ENCODE measurements around the gene UMODL1.

The UMODL1 gene

DNA sequence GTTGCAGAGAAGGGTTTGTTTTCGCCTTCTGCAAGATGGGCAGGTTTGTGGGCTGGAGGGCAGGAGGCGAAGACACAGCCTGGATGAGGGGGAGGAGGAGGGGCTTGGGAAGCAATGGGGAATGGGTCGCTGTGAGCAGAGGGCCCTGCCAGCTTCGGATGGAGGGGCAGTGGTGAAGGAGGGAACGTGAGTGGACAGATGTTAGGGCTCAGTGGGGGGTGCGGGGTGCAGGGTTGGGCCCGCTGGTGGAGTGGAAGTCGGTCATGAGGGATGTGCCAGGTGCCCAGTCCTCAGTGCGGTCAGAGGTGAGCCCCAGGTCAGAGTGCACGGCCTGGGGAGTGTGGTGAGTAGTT is 92.4 kb downstream of the UMODL1 start:
- TF ChIP-seq, protein P1, sequence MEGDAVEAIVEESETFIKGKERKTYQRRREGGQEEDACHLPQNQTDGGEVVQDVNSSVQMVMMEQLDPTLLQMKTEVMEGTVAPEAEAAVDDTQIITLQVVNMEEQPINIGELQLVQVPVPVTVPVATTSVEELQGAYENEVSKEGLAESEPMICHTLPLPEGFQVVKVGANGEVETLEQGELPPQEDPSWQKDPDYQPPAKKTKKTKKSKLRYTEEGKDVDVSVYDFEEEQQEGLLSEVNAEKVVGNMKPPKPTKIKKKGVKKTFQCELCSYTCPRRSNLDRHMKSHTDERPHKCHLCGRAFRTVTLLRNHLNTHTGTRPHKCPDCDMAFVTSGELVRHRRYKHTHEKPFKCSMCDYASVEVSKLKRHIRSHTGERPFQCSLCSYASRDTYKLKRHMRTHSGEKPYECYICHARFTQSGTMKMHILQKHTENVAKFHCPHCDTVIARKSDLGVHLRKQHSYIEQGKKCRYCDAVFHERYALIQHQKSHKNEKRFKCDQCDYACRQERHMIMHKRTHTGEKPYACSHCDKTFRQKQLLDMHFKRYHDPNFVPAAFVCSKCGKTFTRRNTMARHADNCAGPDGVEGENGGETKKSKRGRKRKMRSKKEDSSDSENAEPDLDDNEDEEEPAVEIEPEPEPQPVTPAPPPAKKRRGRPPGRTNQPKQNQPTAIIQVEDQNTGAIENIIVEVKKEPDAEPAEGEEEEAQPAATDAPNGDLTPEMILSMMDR (conservative IDR thresholded peaks at IDR 0.05), result no peak
- H3K27ac ChIP-seq, result peak overlapping the region; percentile 45; the same call in 1 of the 2 replicates

DNA sequence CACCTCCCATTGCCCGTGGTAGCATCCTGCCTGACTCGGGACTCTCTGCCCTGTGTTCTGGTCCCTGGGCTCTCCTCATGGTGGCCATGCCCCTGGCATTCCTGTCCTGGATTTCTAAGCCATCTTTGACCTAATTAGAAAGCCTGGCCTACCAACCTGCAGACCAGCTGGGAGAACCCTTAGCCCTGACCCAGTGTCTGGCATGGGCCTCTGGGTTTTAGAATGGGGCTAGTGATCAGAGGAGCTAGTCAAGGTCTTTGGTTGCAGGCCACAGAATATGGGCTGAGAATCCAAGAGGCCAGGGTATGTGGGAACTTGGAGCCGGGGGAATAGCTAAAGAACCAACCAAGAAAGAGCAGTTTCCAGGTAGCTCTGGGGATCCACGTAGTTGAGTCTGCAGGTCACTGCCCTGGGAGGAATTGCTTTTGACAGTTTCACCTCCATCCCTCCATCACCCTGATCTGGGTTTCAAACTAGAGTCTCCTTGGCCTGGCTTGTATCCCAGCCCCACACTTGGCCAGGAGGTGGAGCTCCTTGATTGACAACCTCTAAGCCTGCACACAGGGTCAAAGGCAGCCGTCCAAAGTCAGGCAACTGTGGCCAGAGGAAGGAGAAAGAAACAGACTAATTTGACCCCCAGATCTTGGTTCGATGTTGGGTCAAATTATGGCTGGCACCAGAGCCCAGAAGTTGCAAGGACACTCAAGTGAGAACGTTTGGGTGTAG is 93.1 kb downstream of the UMODL1 start:
- TF ChIP-seq, protein P1 (conservative IDR thresholded peaks at IDR 0.05), result peak; percentile 70
- peak overlapping the region; percentile 45 for H3K27ac ChIP-seq

DNA sequence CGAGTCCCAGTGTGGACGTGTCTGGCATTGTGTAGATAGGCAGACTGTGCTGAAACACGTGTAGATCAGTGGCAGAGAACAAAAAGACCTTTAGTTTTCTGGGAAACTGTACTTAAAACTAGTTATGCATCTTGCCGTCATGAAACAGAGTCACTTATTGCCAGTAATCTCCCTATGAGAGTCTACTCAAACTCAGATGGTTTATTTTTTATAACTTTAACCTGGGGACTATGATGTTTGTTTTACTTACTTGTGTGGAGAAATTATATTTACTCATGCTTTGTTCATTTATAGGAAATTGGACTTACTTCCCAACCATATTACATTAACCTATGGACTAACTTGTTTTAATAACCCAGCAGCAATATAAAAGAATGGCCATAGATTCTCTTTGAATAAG is 93.7 kb downstream of the UMODL1 start:
- peak overlapping the region; percentile 45 for H3K27ac ChIP-seq
- TF ChIP-seq, protein P1 (conservative IDR thresholded peaks at IDR 0.05), result no peak

DNA sequence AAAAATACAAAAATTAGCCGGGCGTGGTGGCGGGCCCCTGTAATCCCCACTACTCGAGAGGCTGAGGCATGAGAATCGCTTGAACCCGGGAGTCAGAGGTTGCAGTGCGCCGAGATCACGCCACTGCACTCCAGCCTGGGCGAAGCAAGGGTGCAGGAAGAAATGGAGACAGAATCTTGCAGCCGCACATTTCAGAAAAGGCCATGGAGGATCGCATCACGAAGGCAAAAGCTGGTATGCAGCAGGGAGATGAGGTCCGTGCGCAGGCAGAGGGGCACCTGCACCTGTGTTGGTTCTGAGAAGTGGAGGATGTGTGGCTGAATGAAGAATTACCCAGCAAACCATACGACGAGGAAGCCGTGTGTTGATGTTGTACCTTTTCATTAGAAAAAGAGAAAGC is 94.8 kb downstream of the UMODL1 start:
- no peak overlapping the region for H3K27ac ChIP-seq
- TF ChIP-seq, protein P1 (conservative IDR thresholded peaks at IDR 0.05), result no peak

DNA sequence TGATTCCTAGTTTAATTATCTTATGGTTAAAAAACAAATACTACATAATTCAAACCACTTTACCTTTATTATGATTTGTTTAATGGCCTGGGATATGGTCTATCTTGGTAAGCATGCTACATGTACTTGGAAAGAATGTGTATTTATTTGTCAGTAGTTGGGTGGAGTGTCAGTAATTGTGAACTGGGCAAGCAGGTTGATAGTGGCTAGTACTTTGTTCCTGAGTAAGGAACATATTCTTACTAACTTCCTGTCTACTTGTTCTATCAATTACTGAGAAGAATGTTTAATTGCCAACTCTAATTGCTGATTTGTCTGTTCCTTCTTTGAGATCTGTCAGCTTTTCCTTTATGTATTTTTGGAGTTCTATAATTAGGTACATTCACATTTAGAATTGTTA is 98.6 kb downstream of the UMODL1 start:
- no peak overlapping the region for H3K27ac ChIP-seq
- TF ChIP-seq, protein P1 (conservative IDR thresholded peaks at IDR 0.05), result no peak

DNA sequence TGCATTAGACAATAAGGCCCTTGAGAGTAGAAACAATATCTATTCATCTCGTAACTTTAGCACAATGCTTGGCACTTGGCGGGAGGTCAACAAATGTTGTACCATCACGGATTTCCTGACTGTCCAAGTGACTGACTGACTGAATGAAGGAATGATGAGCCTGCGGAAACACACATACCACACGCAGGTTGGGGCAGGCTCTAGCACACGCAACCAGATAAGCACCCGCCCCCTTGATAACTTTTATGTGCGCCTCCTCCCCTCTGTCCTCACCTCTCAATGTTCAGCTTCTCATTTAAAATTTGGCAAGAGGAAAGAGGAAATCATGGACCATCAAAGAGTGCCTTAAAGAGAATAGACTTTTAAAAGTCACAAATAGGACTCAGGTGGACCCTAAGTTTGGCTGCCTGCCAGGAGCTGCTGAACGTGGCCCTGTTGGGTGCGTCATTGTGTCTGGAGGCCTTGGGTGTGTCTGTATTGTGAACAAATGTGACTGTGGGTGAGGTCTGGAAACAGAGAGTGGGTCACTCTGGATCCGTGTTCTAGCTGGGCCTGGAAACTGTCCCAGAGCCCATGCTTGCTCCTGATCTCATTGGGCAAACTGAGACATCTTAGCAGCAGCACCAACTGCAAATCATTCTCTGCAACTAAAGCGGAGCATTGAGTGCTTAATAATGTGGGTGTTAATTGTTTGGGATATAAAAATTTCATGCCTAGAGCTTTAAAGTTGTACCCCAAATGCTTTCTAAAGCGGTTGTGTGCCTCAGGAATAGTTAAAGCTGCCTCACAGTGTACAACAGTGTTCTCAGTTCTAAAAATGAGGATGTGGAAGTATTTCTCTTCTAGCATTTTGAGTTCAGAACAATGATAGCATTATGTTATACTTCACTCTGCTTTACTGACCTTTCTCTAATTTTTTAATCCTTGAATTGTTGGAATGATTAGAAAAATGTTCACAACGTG is 100.3 kb downstream of the UMODL1 start:
- TF ChIP-seq, protein P1 (conservative IDR thresholded peaks at IDR 0.05), result no peak
- H3K27ac ChIP-seq, result no peak overlapping the region
